ENCODE results near the gene FTO. TPM values are rescaled to one million over a fixed set of nuclear protein-coding genes. Genes with fewer than 3 reads are reported as not detected.

The FTO gene
- total RNA-seq, 4 donors from 2014 or later, result 64.4 to 116 (median 71.3) TPM

DNA sequence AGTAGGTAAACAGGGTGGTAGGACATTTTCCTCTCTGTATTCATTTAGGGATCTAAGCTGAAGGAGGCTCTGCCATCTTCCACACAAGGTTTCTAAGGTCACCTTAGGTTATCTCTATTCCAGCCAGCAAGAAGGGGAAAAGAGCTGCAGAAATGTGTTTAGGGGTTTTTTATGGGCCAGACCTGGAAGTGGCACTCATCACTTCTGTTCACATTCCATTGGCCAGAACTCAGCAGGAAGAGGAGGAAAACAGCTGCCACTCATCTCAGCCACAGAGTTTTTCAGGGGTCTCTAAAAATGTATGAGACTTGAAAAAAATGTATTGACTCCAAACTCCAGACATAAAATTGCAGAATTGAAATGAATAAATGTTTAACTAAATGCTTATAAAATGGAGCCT lies 65.8 kb downstream of the FTO start:
- TF ChIP-seq EP300 (IDR thresholded peaks at IDR 0.05) (no peak), POLR2AphosphoS5 (IDR thresholded peaks at IDR 0.05) (no peak), POLR2A (IDR thresholded peaks at IDR 0.05) (no peak)
- TF ChIP-seq, protein P1, sequence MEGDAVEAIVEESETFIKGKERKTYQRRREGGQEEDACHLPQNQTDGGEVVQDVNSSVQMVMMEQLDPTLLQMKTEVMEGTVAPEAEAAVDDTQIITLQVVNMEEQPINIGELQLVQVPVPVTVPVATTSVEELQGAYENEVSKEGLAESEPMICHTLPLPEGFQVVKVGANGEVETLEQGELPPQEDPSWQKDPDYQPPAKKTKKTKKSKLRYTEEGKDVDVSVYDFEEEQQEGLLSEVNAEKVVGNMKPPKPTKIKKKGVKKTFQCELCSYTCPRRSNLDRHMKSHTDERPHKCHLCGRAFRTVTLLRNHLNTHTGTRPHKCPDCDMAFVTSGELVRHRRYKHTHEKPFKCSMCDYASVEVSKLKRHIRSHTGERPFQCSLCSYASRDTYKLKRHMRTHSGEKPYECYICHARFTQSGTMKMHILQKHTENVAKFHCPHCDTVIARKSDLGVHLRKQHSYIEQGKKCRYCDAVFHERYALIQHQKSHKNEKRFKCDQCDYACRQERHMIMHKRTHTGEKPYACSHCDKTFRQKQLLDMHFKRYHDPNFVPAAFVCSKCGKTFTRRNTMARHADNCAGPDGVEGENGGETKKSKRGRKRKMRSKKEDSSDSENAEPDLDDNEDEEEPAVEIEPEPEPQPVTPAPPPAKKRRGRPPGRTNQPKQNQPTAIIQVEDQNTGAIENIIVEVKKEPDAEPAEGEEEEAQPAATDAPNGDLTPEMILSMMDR (IDR thresholded peaks at IDR 0.05), result no peak
- peaks cover 74% of the 10 kb centered on the region for H3K4me1 ChIP-seq
- H3K4me3 ChIP-seq, result no peak overlapping the region
- no peaks in the 10 kb centered on the region for H3K36me3 ChIP-seq
- no peak overlapping the region for H3K27ac ChIP-seq
- no peaks in the 10 kb centered on the region for H3K27me3 ChIP-seq
- no peaks in the 10 kb centered on the region for H3K9me3 ChIP-seq
- no peak for DNase-seq (ENCODE audit: low spot score in 2 of 2)

DNA sequence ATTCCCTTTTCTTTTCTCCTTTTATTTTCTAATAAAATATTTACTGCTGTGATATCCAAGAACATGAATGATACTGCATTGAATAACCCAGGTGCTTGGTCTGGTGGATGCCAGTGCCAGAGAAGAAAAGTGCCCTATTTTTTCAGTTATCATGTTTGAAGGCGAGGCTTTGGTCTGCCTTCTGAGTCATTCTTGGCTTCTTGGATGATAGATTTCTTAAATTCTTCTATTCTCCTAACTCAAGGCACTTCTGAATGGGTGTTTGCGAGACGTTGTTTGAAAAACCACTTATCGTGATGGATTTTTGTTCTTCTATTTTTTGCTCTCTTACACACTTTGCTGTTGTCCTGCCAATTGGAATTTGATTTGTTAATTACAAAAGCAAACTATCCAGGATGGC lies 66.7 kb downstream of the FTO start:
- H3K36me3 ChIP-seq, result no peaks in the 10 kb centered on the region
- no peak overlapping the region for H3K27ac ChIP-seq
- H3K9me3 ChIP-seq, result no peaks in the 10 kb centered on the region
- no peak for DNase-seq (ENCODE audit: low spot score in 2 of 2)
- WGBS, result 59% methylated on average over 4 of the region's 4 CpGs
- H3K4me1 ChIP-seq, result peaks cover 80% of the 10 kb centered on the region
- H3K4me3 ChIP-seq, result no peak overlapping the region
- no peaks in the 10 kb centered on the region for H3K27me3 ChIP-seq
- no peak for TF ChIP-seq POLR2AphosphoS5 (IDR thresholded peaks at IDR 0.05)
- TF ChIP-seq, protein P1 (IDR thresholded peaks at IDR 0.05), result no peak
- TF ChIP-seq POLR2A (IDR thresholded peaks at IDR 0.05), result no peak
- no peak for TF ChIP-seq EP300 (IDR thresholded peaks at IDR 0.05)

DNA sequence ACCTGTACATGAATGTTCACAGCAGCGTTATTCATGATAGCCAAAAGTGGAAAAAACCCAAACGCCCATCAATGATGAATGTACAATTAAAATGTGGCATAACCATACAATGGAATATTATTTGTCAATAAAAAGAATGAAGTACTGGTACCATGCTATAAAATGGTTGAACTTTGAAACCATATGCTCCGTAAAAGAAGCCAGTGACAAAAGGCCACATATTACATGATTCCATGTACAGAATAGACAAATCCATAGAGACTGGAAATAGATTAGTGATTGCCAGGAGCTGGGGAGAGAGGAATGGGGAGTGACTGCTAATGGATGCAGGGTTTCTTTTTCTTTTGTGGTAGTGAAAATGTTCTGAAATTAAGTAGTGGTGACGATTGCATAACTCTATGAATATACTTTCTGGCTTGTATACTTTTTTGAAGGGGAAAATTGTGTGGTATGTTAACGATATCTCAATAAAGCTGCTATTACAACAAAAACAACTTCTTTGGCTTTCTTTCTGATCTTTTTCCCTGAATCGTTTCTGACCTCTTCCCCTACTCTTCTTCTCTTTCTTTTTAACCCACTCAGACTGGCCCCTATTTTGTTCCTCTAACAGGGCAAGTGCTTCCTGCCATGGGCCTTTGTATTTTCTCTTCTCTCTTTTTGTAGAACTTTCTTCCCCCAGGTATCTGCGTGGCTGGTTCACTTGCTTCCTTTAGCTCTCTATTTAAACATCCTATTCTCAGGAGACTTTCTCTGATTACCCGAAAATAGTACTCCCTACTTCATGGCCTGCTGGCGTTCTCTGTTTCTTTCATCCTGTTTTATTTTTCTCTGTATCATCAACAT lies 67.9 kb downstream of the FTO start:
- WGBS, result 71% methylated on average over 9 of the region's 9 CpGs
- Histone ChIP-seq H3K36me3 (no peaks in the 10 kb centered on the region), H3K4me1 (peaks cover 87% of the 10 kb centered on the region), H3K9me3 (no peaks in the 10 kb centered on the region), H3K4me3 (no peak overlapping the region), H3K27ac (no peak overlapping the region), H3K27me3 (no peaks in the 10 kb centered on the region)
- no peak for TF ChIP-seq POLR2AphosphoS5 (IDR thresholded peaks at IDR 0.05)
- no peak for TF ChIP-seq POLR2A (IDR thresholded peaks at IDR 0.05)
- TF ChIP-seq, protein P1 (IDR thresholded peaks at IDR 0.05), result no peak
- TF ChIP-seq EP300 (IDR thresholded peaks at IDR 0.05), result no peak
- no peak for DNase-seq (ENCODE audit: low spot score in 2 of 2)

DNA sequence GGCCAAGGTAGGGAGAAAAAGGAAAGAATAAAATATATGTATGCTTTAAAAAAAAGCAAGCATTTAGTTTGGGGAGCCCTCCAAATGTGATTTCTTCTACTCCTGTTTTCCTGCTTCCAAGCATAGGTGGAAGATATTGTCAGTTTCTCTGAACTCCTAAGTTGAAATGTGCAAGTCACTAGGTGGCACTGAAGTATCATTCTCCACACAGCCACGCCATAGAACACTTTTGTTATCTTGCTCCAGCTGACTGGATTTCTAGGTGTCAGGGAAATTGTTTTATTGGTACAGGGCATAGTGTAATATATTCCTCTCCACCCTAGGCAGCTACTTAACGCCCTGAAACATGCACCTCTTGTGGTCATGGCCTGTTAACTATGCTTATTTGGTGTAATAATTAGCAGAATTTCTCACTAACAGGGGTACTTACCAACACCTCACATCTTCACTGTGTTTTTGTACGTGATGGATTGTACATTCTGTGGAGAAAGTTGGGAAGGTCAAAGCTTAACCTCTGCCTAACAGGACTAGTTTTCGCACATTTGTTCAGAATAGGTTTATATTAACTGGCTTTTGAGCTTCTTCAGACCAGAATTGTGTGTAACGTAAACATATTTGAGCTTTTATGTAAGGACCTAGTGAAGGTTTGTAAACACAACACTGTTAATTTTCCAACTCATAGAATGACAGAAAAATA lies 69.3 kb downstream of the FTO start:
- Histone ChIP-seq H3K4me3 (no peak overlapping the region), H3K27me3 (no peaks in the 10 kb centered on the region), H3K4me1 (peaks cover 83% of the 10 kb centered on the region), H3K9me3 (no peaks in the 10 kb centered on the region), H3K36me3 (no peaks in the 10 kb centered on the region), H3K27ac (peak overlapping the region; percentile 46)
- DNase-seq (ENCODE audit: low spot score in 2 of 2), result no peak
- 46% methylated on average over 5 of the region's 5 CpGs for WGBS
- TF ChIP-seq, protein P1 (IDR thresholded peaks at IDR 0.05), result peak; percentile 12 to 51
- no peak for TF ChIP-seq EP300 (IDR thresholded peaks at IDR 0.05)
- TF ChIP-seq POLR2AphosphoS5 (IDR thresholded peaks at IDR 0.05), result no peak
- TF ChIP-seq POLR2A (IDR thresholded peaks at IDR 0.05), result no peak

- peaks cover 82% of the 10 kb centered on the region for H3K4me1 ChIP-seq
Measured at GRCh38 chr16:53773881-53774280, 69.9 kb downstream of the FTO start.

More at GRCh38 chr16:53773881-53774280, 69.9 kb downstream of the FTO start:
- WGBS, result 61% methylated on average over 8 of the region's 8 CpGs
- peak overlapping the region; percentile 46 for H3K27ac ChIP-seq
- H3K36me3 ChIP-seq, result no peaks in the 10 kb centered on the region
- no peak overlapping the region for H3K4me3 ChIP-seq
- H3K9me3 ChIP-seq, result no peaks in the 10 kb centered on the region
- DNase-seq (ENCODE audit: low spot score in 2 of 2), result no peak
- no peak for TF ChIP-seq EP300 (IDR thresholded peaks at IDR 0.05)
- H3K27me3 ChIP-seq, result no peaks in the 10 kb centered on the region
